GM23338 (cell line): Measurements from ENCODE around the gene CHD9NB. TPM values are rescaled to one million over a fixed set of nuclear protein-coding genes. Genes with fewer than 3 reads are reported as not detected.
A peak's percentile ranks its signal among the peaks of the same experiment; 100 is the strongest.

Source experiments
- ATAC-seq: fragments of 200-7000 bp; cut with Tn5 transposase; 3 replicates; pipeline ENCODE4 v1.9.1; 2020
- DNase-seq: peaks from one replicate; pipeline ENCODE4 v3.0.0-alpha.2; 2015; ENCODE audit warnings: low spot score
- H2AFZ ChIP-seq: fragments of 200-600 bp; sonication (generic); 2 replicates; pipeline ENCODE4 v1.8.0; 2016; ENCODE audit warnings: antibody characterized with exemption, mild to moderate bottlenecking, moderate library complexity
- H3F3A ChIP-seq: fragments of 200-600 bp; sonication (generic); replicated peaks from 2 replicates; pipeline ENCODE4 v1.8.0; 2017; ENCODE audit warnings: antibody characterized with exemption, mixed run types, low read depth
- H3K27ac ChIP-seq: fragments of 200-600 bp; sonication (generic); 2 replicates; pipeline ENCODE4 v1.6.1; 2016; ENCODE audit warnings: low read depth
- H3K27me3 ChIP-seq: fragments of 200-600 bp; sonication (generic); 2 replicates; pipeline ENCODE4 v1.8.0; 2016; ENCODE audit warnings: mild to moderate bottlenecking, mixed run types, moderate library complexity; ENCODE audit not compliant: insufficient read depth
- H3K36me3 ChIP-seq: fragments of 200-600 bp; sonication (generic); 2 replicates; pipeline ENCODE4 v1.8.0; 2016; ENCODE audit warnings: mild to moderate bottlenecking; ENCODE audit not compliant: insufficient read depth
- H3K4me1 ChIP-seq: fragments of 200-600 bp; sonication (generic); 2 replicates; pipeline ENCODE4 v1.8.0; 2016; ENCODE audit warnings: mild to moderate bottlenecking, moderate library complexity; ENCODE audit not compliant: insufficient read depth
- H3K4me2 ChIP-seq: fragments of 200-600 bp; sonication (generic); 2 replicates; pipeline ENCODE4 v1.7.1; 2017; ENCODE audit warnings: mixed run types
- H3K4me3 ChIP-seq: fragments of 200-600 bp; sonication (generic); 2 replicates; pipeline ENCODE4 v1.6.1; 2016; ENCODE audit warnings: mixed run types
- H3K79me2 ChIP-seq: fragments of 200-600 bp; sonication (generic); replicated peaks from 2 replicates; pipeline ENCODE4 v1.8.0; 2017; ENCODE audit warnings: mild to moderate bottlenecking; ENCODE audit not compliant: insufficient read depth
- H3K9me2 ChIP-seq: fragments of 200-600 bp; sonication (generic); 2 replicates; pipeline ENCODE4 v1.8.0; 2017; ENCODE audit not compliant: insufficient read depth
- H4K20me1 ChIP-seq: fragments of 200-600 bp; sonication (generic); replicated peaks from 2 replicates; pipeline ENCODE4 v1.8.0; 2017; ENCODE audit warnings: mild to moderate bottlenecking; ENCODE audit not compliant: insufficient read depth
- H3K27ac Mint-ChIP-seq: 2 replicates; pipeline ENCODE4 v1.8.0; 2020; ENCODE audit warnings: inconsistent platforms, mild to moderate bottlenecking, moderate library complexity, mixed read lengths
- H3K27me3 Mint-ChIP-seq: 3 replicates; pipeline ENCODE4 v1.8.0; 2022; ENCODE audit warnings: low read depth, mild to moderate bottlenecking, moderate library complexity, mixed read lengths, inconsistent platforms; ENCODE audit not compliant: insufficient read depth, poor library complexity
- H3K36me3 Mint-ChIP-seq: 3 replicates; pipeline ENCODE4 v1.8.0; 2021; ENCODE audit warnings: low read depth, mild to moderate bottlenecking, inconsistent platforms, moderate library complexity, mixed read lengths
- H3K4me1 Mint-ChIP-seq: 3 replicates; pipeline ENCODE4 v1.8.0; 2020; ENCODE audit warnings: mild to moderate bottlenecking, inconsistent platforms, mixed read lengths
- H3K4me3 Mint-ChIP-seq: 3 replicates; pipeline ENCODE4 v1.8.0; 2021; ENCODE audit warnings: moderate library complexity, mild to moderate bottlenecking, inconsistent platforms, mixed read lengths
- H3K9me3 Mint-ChIP-seq: 3 replicates; pipeline ENCODE4 v1.8.0; 2020; ENCODE audit warnings: moderate library complexity, mild to moderate bottlenecking, inconsistent platforms, mixed read lengths
- CTCF ChIP-seq, 2 experiments: fragments of 200-600 bp in 1 of 2; sonication (generic) in 1 of 2; conservative IDR thresholded peaks; 2 replicates each; pipeline versions ENCODE4 v1.5.1 to v1.6.1; 2016 to 2017; ENCODE audit warnings: antibody characterized with exemption in 2 of 2, low read depth in 2 of 2, mild to moderate bottlenecking in 2 of 2, moderate library complexity in 1 of 2
- ETS1 ChIP-seq: IDR thresholded peaks from 2 replicates; pipeline ENCODE4 v1.6.1; 2016; ENCODE audit warnings: antibody characterized with exemption
- EZH2 ChIP-seq: fragments of 200-600 bp; sonication (generic); IDR thresholded peaks from one replicate; pipeline ENCODE4 v1.8.0; 2017; ENCODE audit warnings: antibody characterized with exemption, mild to moderate bottlenecking, low read depth; ENCODE audit not compliant: unreplicated experiment
- EZH2phosphoT487 ChIP-seq: fragments of 200-600 bp; sonication (generic); IDR thresholded peaks from one replicate; pipeline ENCODE4 v1.8.1; 2018; ENCODE audit warnings: antibody characterized with exemption; ENCODE audit not compliant: unreplicated experiment
- NANOG ChIP-seq: IDR thresholded peaks from 2 replicates; pipeline ENCODE4 v1.6.1; 2016; ENCODE audit warnings: antibody characterized with exemption, borderline replicate concordance
- POLR2AphosphoS5 ChIP-seq: IDR thresholded peaks from 2 replicates; pipeline ENCODE4 v1.6.1; 2016; ENCODE audit warnings: antibody characterized with exemption, low read depth
- REST ChIP-seq: IDR thresholded peaks from one replicate; pipeline ENCODE4 v1.6.1; 2018; ENCODE audit warnings: antibody characterized with exemption; ENCODE audit not compliant: unreplicated experiment
- STAT1 ChIP-seq: IDR thresholded peaks from one replicate; pipeline ENCODE4 v1.6.1; 2016; ENCODE audit warnings: antibody characterized with exemption; ENCODE audit not compliant: unreplicated experiment
- polyA plus RNA-seq: library from polyadenylated mRNA; unstranded; fragments of >200 nt; fragmentation: Nextera tagmentation; extraction: Ambion mirVana; gene quantifications from 2 replicates; pipeline ENCODE4 v1.2.1, GENCODE V29; 2016
- total RNA-seq: library from RNA; depleted of rRNA; stranded (reverse); fragments of >200 nt; shearing (Covaris generic); gene quantifications from 2 replicates; pipeline ENCODE4 v1.2.3, GENCODE V29; 2014

The CHD9NB gene
- total and polyA plus RNA-seq, 2 experiments from 2014 or later: 1.7 to 4.2 TPM

GRCh38 chr16:53100131-53100748 is 47.5 kb upstream of the CHD9NB start (continued):
- TF ChIP-seq REST (no peak), ETS1 (no peak), CTCF (conservative IDR thresholded peaks at IDR 0.05; ENCODE audit: low read depth in 2 of 2) (no peak), STAT1 (no peak), POLR2AphosphoS5 (no peak)

- H3K36me3 ChIP-seq: no peaks in the 10 kb centered on the region
- H3K9me3 Mint-ChIP-seq: no peaks in the 10 kb centered on the region
- peaks cover 31% of the 10 kb centered on the region for H3K4me1 ChIP-seq
- peaks cover 39% of the 10 kb centered on the region for H3K79me2 ChIP-seq
- H2AFZ ChIP-seq: no peak overlapping the region
- H3K4me2 ChIP-seq: peak overlapping the region; percentile 77
- H3K27ac ChIP-seq: peak overlapping the region; percentile 96
- ATAC-seq: peak; percentile 88
- peak overlapping the region; percentile 86 for H3K27ac Mint-ChIP-seq
- H3K36me3 Mint-ChIP-seq: peaks cover 3% of the 10 kb centered on the region; the same call in 1 of the 3 replicates
- peak overlapping the region; percentile 63 for H3K4me3 Mint-ChIP-seq
- H4K20me1 ChIP-seq: no peaks in the 10 kb centered on the region
- H3K4me3 ChIP-seq: peak overlapping the region; percentile 55
- peaks cover 29% of the 10 kb centered on the region for H3K4me1 Mint-ChIP-seq
- peaks cover 5% of the 10 kb centered on the region for H3K27me3 Mint-ChIP-seq
- peak; percentile 96 for DNase-seq
- H3K27me3 ChIP-seq: no peaks in the 10 kb centered on the region
- no peaks in the 10 kb centered on the region for H3K9me2 ChIP-seq
- TF ChIP-seq ETS1 (no peak), EZH2phosphoT487 (no peak), EZH2 (no peak), STAT1 (no peak), CTCF (conservative IDR thresholded peaks at IDR 0.05; ENCODE audit: low read depth in 2 of 2) (no peak), NANOG (no peak), POLR2AphosphoS5 (peak; percentile 58; the same call in 1 of the 2 replicates)
- H3F3A ChIP-seq: peaks cover 15% of the 10 kb centered on the region
Observed at GRCh38 chr16:53099318-53100130, 46.8 kb upstream of the CHD9NB start.
